Common myeloid progenitor, CD34-positive (primary cell): ENCODE measurements around the gene HCN4.

Source experiments
- CTCF ChIA-PET: fragments of 350-600 bp; sonication (Branson Sonifier 250); formaldehyde crosslinking; loops from one replicate; lab custom pipeline; 2021; ENCODE audit warnings: antibody characterized with exemption; lab: Charles Lee
- POLR2A ChIA-PET: fragments of 350-600 bp; sonication (Branson Sonifier 250); formaldehyde crosslinking; loops from one replicate; lab custom pipeline; 2021; ENCODE audit warnings: antibody characterized with exemption; lab: Charles Lee
- DNase-seq, 3 donors: peaks; one replicate each; pipeline versions ENCODE4 v3.0.0 to v3.0.0-alpha.2; 2013
- H3K27ac ChIP-seq, 2 experiments: 1 replicate in 1 of 2; 2 replicates in 1 of 2; pipeline ENCODE4 v1.7.0; 2013; ENCODE audit warnings: inconsistent platforms in 2 of 2, low read length in 2 of 2, mild to moderate bottlenecking in 2 of 2, low read depth in 1 of 2, moderate library complexity in 1 of 2; ENCODE audit not compliant: severe bottlenecking in 2 of 2, insufficient read depth in 1 of 2, poor library complexity in 1 of 2
- H3K27me3 ChIP-seq, 5 experiments: replicated peaks in 2 of 5; 1 replicate in 3 of 5; 2 replicates in 2 of 5; pipeline versions ENCODE4 v1.6.1 to v1.7.0; 2013; ENCODE audit warnings: low read length in 4 of 5, mild to moderate bottlenecking in 2 of 5, moderate library complexity in 2 of 5, inconsistent platforms in 1 of 5; ENCODE audit not compliant: insufficient read depth in 5 of 5, control insufficient read depth in 4 of 5
- H3K36me3 ChIP-seq, 4 experiments: 1 replicate in 2 of 4; 2 replicates in 2 of 4; pipeline versions ENCODE4 v1.6.1 to v1.7.0; 2013; ENCODE audit warnings: low read length in 3 of 4, control low read depth in 1 of 4, mild to moderate bottlenecking in 1 of 4; ENCODE audit not compliant: control insufficient read depth in 4 of 4, insufficient read depth in 4 of 4
- H3K4me1 ChIP-seq, 4 experiments: 1 replicate in 3 of 4; 2 replicates in 1 of 4; pipeline versions ENCODE4 v1.6.1 to v1.7.1; 2013; ENCODE audit warnings: low read length in 3 of 4, mild to moderate bottlenecking in 3 of 4, control low read depth in 1 of 4, inconsistent platforms in 1 of 4, moderate library complexity in 1 of 4; ENCODE audit not compliant: control insufficient read depth in 4 of 4, insufficient read depth in 4 of 4; ENCODE audit errors: control extremely low read depth in 1 of 4
- H3K4me3 ChIP-seq, 7 experiments: 1 replicate in 4 of 7; 2 replicates in 3 of 7; pipeline versions ENCODE4 v1.5.1 to v1.7.0; 2013; ENCODE audit warnings: mild to moderate bottlenecking in 7 of 7, low read length in 6 of 7, moderate library complexity in 6 of 7, inconsistent platforms in 2 of 7, low read depth in 2 of 7, control low read depth in 1 of 7; ENCODE audit not compliant: insufficient read depth in 4 of 7, control insufficient read depth in 1 of 7; ENCODE audit errors: extremely low read depth in 1 of 7
- H3K9me3 ChIP-seq, 5 experiments: 1 replicate in 4 of 5; 2 replicates in 1 of 5; pipeline versions ENCODE4 v1.6.1 to v1.7.1; 2013; ENCODE audit warnings: low read length in 4 of 5, mild to moderate bottlenecking in 2 of 5, inconsistent platforms in 1 of 5, low read depth in 1 of 5, moderate library complexity in 1 of 5; ENCODE audit not compliant: control insufficient read depth in 4 of 5, insufficient read depth in 2 of 5; ENCODE audit errors: control extremely low read depth in 1 of 5
- WGBS: methylation state at CpG from one replicate; pipeline ENCODE4 v1.1.5; 2013; ENCODE audit not compliant: insufficient coverage; 5-methylcytosine and 5-hydroxymethylcytosine counted together

The HCN4 gene

GRCh38 chr15:73394782-73395181 is 26.0 kb upstream of the HCN4 start:
- ChIA-PET POLR2A (no interaction called here), CTCF (no interaction called here)
- no peak for DNase-seq
- Histone ChIP-seq H3K4me3 (no peak overlapping the region), H3K27ac (no peak overlapping the region), H3K27me3 (peaks cover 0 to 34% (median 20%) of the 10 kb centered on the region in 5 experiments), H3K9me3 (peaks cover 0 to 2% (median 0%) of the 10 kb centered on the region in 5 experiments), H3K4me1 (no peaks in the 10 kb centered on the region), H3K36me3 (no peaks in the 10 kb centered on the region)

GRCh38 chr15:73393336-73393735 is 24.6 kb upstream of the HCN4 start:
- POLR2A ChIA-PET, result no interaction called here

DNA sequence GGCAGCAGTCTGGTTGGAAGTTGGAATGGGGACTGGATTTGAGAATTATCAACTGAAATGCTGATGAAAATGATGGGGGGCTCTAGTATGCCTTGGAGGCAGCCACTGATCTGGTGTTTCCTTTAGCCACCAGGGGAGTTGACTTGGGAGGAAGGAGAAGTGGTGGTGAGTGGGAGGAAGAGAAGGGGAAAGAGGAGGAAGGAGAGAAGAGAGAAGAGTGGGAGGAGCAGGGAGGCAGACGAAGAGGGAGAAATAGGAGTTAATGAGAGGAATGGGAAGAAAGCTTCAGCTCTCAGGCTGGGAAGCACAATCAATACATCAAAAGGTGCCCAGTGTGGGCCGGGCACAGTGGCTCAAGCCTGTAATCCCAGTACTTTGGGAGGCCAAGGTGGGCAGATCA is 23.3 kb upstream of the HCN4 start:
- DNase-seq, result no peak
- H3K27me3 ChIP-seq, result peaks cover 0 to 43% (median 25%) of the 10 kb centered on the region in 5 experiments

More at GRCh38 chr15:73393336-73393735, 24.6 kb upstream of the HCN4 start:
- CTCF ChIA-PET, result interaction anchor here (1.6 kb wide), 1 partner anchor 14 kb away, joined by 3 read pairs; no protein-coding TSS in a partner anchor
- 60% methylated on average over 1 of the region's 2 CpGs for WGBS
- Histone ChIP-seq H3K36me3 (no peaks in the 10 kb centered on the region), H3K4me3 (no peak overlapping the region), H3K9me3 (peaks cover 0 to 2% (median 0%) of the 10 kb centered on the region in 5 experiments), H3K4me1 (no peaks in the 10 kb centered on the region), H3K27ac (no peak overlapping the region), H3K27me3 (peaks cover 0 to 33% (median 20%) of the 10 kb centered on the region in 5 experiments)
- DNase-seq, result no peak

GRCh38 chr15:73391128-73391872 is 22.5 kb upstream of the HCN4 start:
- peaks cover 0 to 42% (median 25%) of the 10 kb centered on the region in 5 experiments for H3K27me3 ChIP-seq
- ChIA-PET CTCF (no interaction called here), POLR2A (no interaction called here)

More for the DNA sequence above, 23.3 kb upstream of the HCN4 start:
- Histone ChIP-seq H3K4me3 (no peak overlapping the region), H3K36me3 (no peaks in the 10 kb centered on the region), H3K27ac (no peak overlapping the region), H3K4me1 (no peaks in the 10 kb centered on the region), H3K9me3 (peaks cover 0 to 2% (median 0%) of the 10 kb centered on the region in 5 experiments)
- WGBS, result 70% methylated on average over 2 of the region's 2 CpGs
- ChIA-PET POLR2A (no interaction called here), CTCF (interaction anchor here (1.6 kb wide), 1 partner anchor 13 kb away, joined by 3 read pairs; no protein-coding TSS in a partner anchor)

DNA sequence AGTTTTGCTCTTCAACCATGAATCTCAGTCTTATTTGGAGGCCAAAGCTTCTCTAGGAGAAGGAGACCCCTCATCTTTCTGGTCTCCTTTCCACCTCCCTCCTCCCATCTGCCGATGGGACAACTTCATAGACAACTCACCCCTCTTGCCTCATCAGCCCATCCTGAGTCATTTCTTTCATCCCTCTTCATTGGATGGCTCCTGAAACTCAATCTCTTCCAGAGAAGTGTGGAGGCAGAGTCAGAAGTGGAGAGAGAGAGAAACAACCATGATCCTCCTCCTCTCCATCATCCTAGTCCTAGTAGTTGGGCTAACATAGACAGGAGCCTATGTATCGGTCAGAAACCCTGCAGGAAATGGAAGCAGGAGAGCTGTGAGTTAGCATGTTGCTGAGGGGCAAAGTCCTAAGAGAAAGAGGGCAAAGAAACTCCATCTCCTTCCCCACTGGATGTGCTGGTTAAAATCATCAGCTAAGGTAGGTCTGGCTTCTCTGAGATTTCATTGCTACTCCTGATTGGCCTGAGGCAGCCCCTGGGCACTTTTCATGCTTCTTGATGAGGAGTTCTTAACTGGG is 21.3 kb upstream of the HCN4 start:
- Histone ChIP-seq H3K27me3 (peaks cover 0 to 54% (median 23%) of the 10 kb centered on the region in 5 experiments), H3K4me3 (no peak overlapping the region), H3K4me1 (no peaks in the 10 kb centered on the region), H3K9me3 (peaks cover 0 to 2% (median 0%) of the 10 kb centered on the region in 5 experiments), H3K36me3 (no peaks in the 10 kb centered on the region), H3K27ac (no peak overlapping the region)
- POLR2A ChIA-PET, result no interaction called here
- DNase-seq, result no peak
- no CpG with 5 or more reads among the region's 2 CpGs for WGBS
- CTCF ChIA-PET, result no interaction called here

More at GRCh38 chr15:73391128-73391872, 22.5 kb upstream of the HCN4 start:
- peaks cover 0 to 2% (median 0%) of the 10 kb centered on the region in 5 experiments for H3K9me3 ChIP-seq
- no peak for DNase-seq
- 82% methylated on average over 7 of the region's 7 CpGs for whole genome bisulfite sequencing
- H3K4me1 ChIP-seq, result no peaks in the 10 kb centered on the region
- H3K36me3 ChIP-seq, result no peaks in the 10 kb centered on the region
- no peak overlapping the region for H3K4me3 ChIP-seq
- no peak overlapping the region for H3K27ac ChIP-seq

DNA sequence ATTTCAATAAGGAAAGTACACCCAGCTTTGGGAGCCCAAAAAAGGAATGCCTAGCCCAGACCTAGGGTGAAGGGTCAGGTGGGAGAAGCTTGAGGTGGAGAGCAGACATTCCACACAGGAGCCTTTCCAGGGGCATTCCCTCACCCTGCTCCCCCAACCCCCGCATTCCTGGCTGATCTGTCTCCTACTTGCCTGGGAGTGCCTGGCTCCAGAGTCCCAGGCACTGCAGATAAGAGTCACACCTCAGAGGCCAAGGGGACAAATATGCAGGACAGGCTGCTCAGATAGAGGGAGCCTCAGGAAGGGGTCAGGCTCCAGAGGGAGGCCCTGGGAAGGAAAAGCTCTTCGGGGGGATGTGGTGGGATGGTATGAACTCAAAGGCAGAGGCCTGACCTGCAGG is 20.8 kb upstream of the HCN4 start:
- 86% methylated on average over 1 of the region's 2 CpGs for WGBS

GRCh38 chr15:73388256-73388781 is 19.6 kb upstream of the HCN4 start:
- POLR2A ChIA-PET, result no interaction called here
- Histone ChIP-seq H3K4me1 (no peaks in the 10 kb centered on the region), H3K27me3 (peaks cover 0 to 53% (median 17%) of the 10 kb centered on the region in 5 experiments), H3K36me3 (no peaks in the 10 kb centered on the region), H3K4me3 (no peak overlapping the region), H3K9me3 (peaks cover 0 to 2% (median 0%) of the 10 kb centered on the region in 5 experiments), H3K27ac (no peak overlapping the region)
- no peak for DNase-seq
- CTCF ChIA-PET, result no interaction called here
- WGBS, result 80% methylated on average over 2 of the region's 7 CpGs

More for the DNA sequence above, 20.8 kb upstream of the HCN4 start:
- Histone ChIP-seq H3K4me3 (no peak overlapping the region), H3K27ac (no peak overlapping the region), H3K27me3 (peaks cover 0 to 53% (median 23%) of the 10 kb centered on the region in 5 experiments), H3K9me3 (peaks cover 0 to 2% (median 0%) of the 10 kb centered on the region in 5 experiments), H3K4me1 (no peaks in the 10 kb centered on the region), H3K36me3 (no peaks in the 10 kb centered on the region)
- DNase-seq, result no peak
- POLR2A ChIA-PET, result no interaction called here
- CTCF ChIA-PET, result no interaction called here
